C1 segment of cervical spinal cord (tissue), 14 donors: ENCODE measurements around the gene DNAH17.

ENCODE experiments used
- DNase-seq, 14 donors: peaks; one replicate each; lab custom pipeline; 2025; lab: John Stamatoyannopoulos, UW

Gene DNAH17

GRCh38 chr17:78577296-78577695, at the start of gene DNAH17:
TSS of gene DNAH17 (minus strand) at chr17:78577396. CDS start at chr17:78575057, 2,339 bp downstream.
- no peak for DNase-seq

GRCh38 chr17:78624324-78625151, 47.3 kb upstream of the DNAH17 start:
- DNase-seq = no peak

GRCh38 chr17:78623541-78623940, 46.3 kb upstream of the DNAH17 start:
- DNase-seq = no peak

- no peak for DNase-seq
These were observed 45.5 kb upstream of the DNAH17 start for GRCh38 chr17:78622491-78623265.

- DNase-seq = no peak
These were observed 44.7 kb upstream of the DNAH17 start for GRCh38 chr17:78621720-78622490.

- no peak for DNase-seq
These were observed 42.9 kb upstream of the DNAH17 start for GRCh38 chr17:78620099-78620498.

GRCh38 chr17:78619334-78619733, 42.1 kb upstream of the DNAH17 start:
- DNase-seq = no peak

GRCh38 chr17:78618264-78619066, 41.3 kb upstream of the DNAH17 start:
- no peak for DNase-seq

- DNase-seq = peak in 2 of 14 donors; percentile 9 to 89
These were observed 40.4 kb upstream of the DNAH17 start for GRCh38 chr17:78617511-78618061.

- DNase-seq = no peak
These were observed 39.8 kb upstream of the DNAH17 start for GRCh38 chr17:78616946-78617345.

GRCh38 chr17:78615631-78616030, 38.4 kb upstream of the DNAH17 start:
- DNase-seq = no peak

- no peak for DNase-seq
These were observed 36.2 kb upstream of the DNAH17 start for GRCh38 chr17:78613416-78613815.

GRCh38 chr17:78611607-78612006, 34.4 kb upstream of the DNAH17 start:
- no peak for DNase-seq

GRCh38 chr17:78610951-78611511, 33.8 kb upstream of the DNAH17 start:
- no peak for DNase-seq

- DNase-seq = peak in 8 of 14 donors; percentile 19 to 74 (median 39)
These were observed 32.0 kb upstream of the DNAH17 start for GRCh38 chr17:78609191-78609641.

GRCh38 chr17:78608804-78609186, 31.6 kb upstream of the DNAH17 start:
- no peak for DNase-seq

GRCh38 chr17:78608122-78608803, 31.1 kb upstream of the DNAH17 start:
- no peak for DNase-seq

- no peak for DNase-seq
These were observed 29.8 kb upstream of the DNAH17 start for GRCh38 chr17:78607038-78607437.

- no peak for DNase-seq
These were observed 28.7 kb upstream of the DNAH17 start for GRCh38 chr17:78605886-78606285.

- DNase-seq = no peak
These were observed 28.2 kb upstream of the DNAH17 start for GRCh38 chr17:78605429-78605828.
